ENCODE data around the gene SELENON. TPM values are rescaled to one million over a fixed set of nuclear protein-coding genes. Genes with fewer than 3 reads are reported as not detected.
A peak's percentile ranks its signal among the peaks of the same experiment; 100 is the strongest.

SELENON gene
- total and polyA plus RNA-seq, 9 of the 15 experiments (the other 6 are each of a cell fraction or from before 2014, with no cell fraction given): 0.43 to 26.7 (median 7.0) TPM

GRCh38 chr1:25798666-25799351 is 1.2 kb upstream of the SELENON start:
- FAIRE-seq: no peak
- H3K9me1 ChIP-seq (ENCODE audit: control insufficient read depth, insufficient read depth, low read length): no peaks in the 10 kb centered on the region
- no peak overlapping the region for H3K4me3 ChIP-seq
- no peak overlapping the region for H3K4me2 ChIP-seq (ENCODE audit: insufficient read depth, low read length)
- no peaks in the 10 kb centered on the region for H3K36me3 ChIP-seq (ENCODE audit: control insufficient read depth, insufficient read depth, low read length)
- H3K9me3 ChIP-seq (replicated peaks; ENCODE audit: control insufficient read depth, insufficient read depth, low read depth, low read length): no peaks in the 10 kb centered on the region
- H3K79me2 ChIP-seq (ENCODE audit: control insufficient read depth, insufficient read depth, low read length): no peaks in the 10 kb centered on the region
- POLR2A ChIA-PET: interaction anchor here (0.7 to 0.8 kb wide), 2 partner anchors 11 to 13 kb away, joined by 4 to 6 read pairs; no protein-coding TSS in a partner anchor
- 38% methylated on average over 8 of the region's 8 CpGs for WGBS (ENCODE audit: insufficient coverage, low coverage, missing lambda C conversion rate)
- peaks cover 16 to 30% of the 10 kb centered on the region in 2 experiments for H3K27me3 ChIP-seq (ENCODE audit: control insufficient read depth in 2 of 2, insufficient read depth in 2 of 2, low read length in 2 of 2)
- CTCF ChIA-PET (ENCODE audit: low intra/inter-chr PET ratio): interaction anchor here (0.9 to 3.3 kb wide), 2 partner anchors 102 to 189 kb away, joined by 3 to 15 read pairs; no protein-coding TSS in a partner anchor
- BruUV-seq (replicated peaks): no TSS peak
- no peaks in the 10 kb centered on the region for H4K20me1 ChIP-seq (replicated peaks; ENCODE audit: control insufficient read depth, insufficient read depth, low read length)
- no peak for ATAC-seq
- H2AFZ ChIP-seq (ENCODE audit: low read depth, low read length): no peak overlapping the region
- H3K4me1 ChIP-seq (replicated peaks in 1 of 2; ENCODE audit: control insufficient read depth in 2 of 2, insufficient read depth in 2 of 2, low read length in 2 of 2): peaks cover 15 to 20% of the 10 kb centered on the region in 2 experiments; a peak in 4 of 5 replicates
- no peak overlapping the region for H3K27ac ChIP-seq (ENCODE audit: extremely low read depth, low read depth, low read length)
- DNase-seq (ENCODE audit: extremely low read depth in 1 of 4, low spot score in 3 of 4): no peak
- 0 out of 4 replicates have a peak overlapping the region, but pooled peaks of 1 of the 2 experiments have one; percentile 58 for H3K9ac ChIP-seq (ENCODE audit: insufficient read depth in 1 of 2, low read depth in 2 of 2, low read length in 2 of 2)
- in situ Hi-C loops (cut with MboI) (loop anchor here (5.0 kb wide), 1 partner anchor 187 kb away; no protein-coding TSS in a partner anchor), intact Hi-C loops (cut with micrococcal nuclease) (loop anchor here (5.0 to 10.0 kb wide), 3 partner anchors 54 to 257 kb away; partner anchors contain the start of gene LDLRAP1)
- no peak for TF ChIP-seq EGR1 (conservative IDR thresholded peaks at IDR 0.05)
- TF ChIP-seq ZNF12 (CRISPR knock-in tag; IDR thresholded peaks at IDR 0.05): no peak
- no peak for TF ChIP-seq PHF20 (IDR thresholded peaks at IDR 0.05; ENCODE audit: partially characterized antibody)
- no peak for TF ChIP-seq FOXM1 (IDR thresholded peaks at IDR 0.05; ENCODE audit: low read depth)
- no peak for TF ChIP-seq FOXM1 (CRISPR knock-in tag; IDR thresholded peaks at IDR 0.05; ENCODE audit: low read depth)
- no peak for TF ChIP-seq KDM2B (CRISPR knock-in tag; IDR thresholded peaks at IDR 0.05)
- TF ChIP-seq HMGN3 (IDR thresholded peaks at IDR 0.05; ENCODE audit: borderline replicate concordance, extremely low read depth, insufficient read length, low read depth, low read length): no peak
- TF ChIP-seq ZNF407 (IDR thresholded peaks at IDR 0.05; ENCODE audit: low read depth): no peak
- no peak for TF ChIP-seq GATAD2B (IDR thresholded peaks at IDR 0.05; ENCODE audit: borderline replicate concordance)
- no peak for TF ChIP-seq CBX3 (IDR thresholded peaks at IDR 0.05; ENCODE audit: borderline replicate concordance in 1 of 2, low read length in 2 of 2)
- no peak for TF ChIP-seq MCM5 (IDR thresholded peaks at IDR 0.05; ENCODE audit: low read depth)
- no peak for TF ChIP-seq MTA1 (IDR thresholded peaks at IDR 0.05; ENCODE audit: borderline replicate concordance)
- no peak for TF ChIP-seq ZNF512 (tag; IDR thresholded peaks at IDR 0.05)

Data from K562 (cell line).